ENCODE measurements around the gene STK4. TPM values are rescaled to one million over a fixed set of nuclear protein-coding genes. Genes with fewer than 3 reads are reported as not detected.

Gene STK4
- total RNA-seq, 1 experiment from 2014 or later = 52.7 TPM

DNA sequence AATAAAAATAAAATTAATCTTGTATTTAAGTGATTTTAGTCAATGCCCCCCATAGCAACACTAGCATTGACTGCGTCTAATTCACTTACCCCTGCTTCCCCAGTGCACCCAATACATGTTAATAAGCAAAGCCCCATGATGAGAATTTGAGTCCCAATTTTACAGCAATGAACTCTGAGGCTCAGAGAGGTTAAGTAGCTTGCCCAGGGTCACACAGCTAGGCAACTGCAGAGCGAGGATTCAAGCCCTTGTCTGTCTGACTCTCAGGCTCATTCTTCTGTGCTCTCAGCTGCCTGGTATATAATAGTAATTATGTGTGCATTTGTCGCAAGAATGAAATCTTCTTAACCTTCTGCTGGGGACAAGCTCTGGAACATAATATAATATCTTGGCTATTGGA, 48.0 kb upstream of the STK4 start:
- POLR2A ChIA-PET (ENCODE audit: low non-redundant PET) = no interaction called here
- Histone ChIP-seq H3K27me3 (replicated peaks; ENCODE audit: insufficient read depth, low read depth, low read length, poor library complexity) (no peaks in the 10 kb centered on the region), H3K9me3 (ENCODE audit: low read depth, low read length, poor library complexity, severe bottlenecking) (no peaks in the 10 kb centered on the region), H3K36me3 (ENCODE audit: insufficient read depth, low read length, poor library complexity, severe bottlenecking) (peaks cover 22% of the 10 kb centered on the region), H3K4me1 (ENCODE audit: insufficient read depth, low read length, poor library complexity, severe bottlenecking) (no peaks in the 10 kb centered on the region), H3K4me3 (ENCODE audit: low read depth, low read length, poor library complexity, severe bottlenecking) (no peak overlapping the region), H3K27ac (ENCODE audit: low read depth, low read length, poor library complexity, severe bottlenecking) (no peak overlapping the region)
- BruUV-seq (replicated peaks) = no TSS peak
- TF ChIP-seq, protein P1, sequence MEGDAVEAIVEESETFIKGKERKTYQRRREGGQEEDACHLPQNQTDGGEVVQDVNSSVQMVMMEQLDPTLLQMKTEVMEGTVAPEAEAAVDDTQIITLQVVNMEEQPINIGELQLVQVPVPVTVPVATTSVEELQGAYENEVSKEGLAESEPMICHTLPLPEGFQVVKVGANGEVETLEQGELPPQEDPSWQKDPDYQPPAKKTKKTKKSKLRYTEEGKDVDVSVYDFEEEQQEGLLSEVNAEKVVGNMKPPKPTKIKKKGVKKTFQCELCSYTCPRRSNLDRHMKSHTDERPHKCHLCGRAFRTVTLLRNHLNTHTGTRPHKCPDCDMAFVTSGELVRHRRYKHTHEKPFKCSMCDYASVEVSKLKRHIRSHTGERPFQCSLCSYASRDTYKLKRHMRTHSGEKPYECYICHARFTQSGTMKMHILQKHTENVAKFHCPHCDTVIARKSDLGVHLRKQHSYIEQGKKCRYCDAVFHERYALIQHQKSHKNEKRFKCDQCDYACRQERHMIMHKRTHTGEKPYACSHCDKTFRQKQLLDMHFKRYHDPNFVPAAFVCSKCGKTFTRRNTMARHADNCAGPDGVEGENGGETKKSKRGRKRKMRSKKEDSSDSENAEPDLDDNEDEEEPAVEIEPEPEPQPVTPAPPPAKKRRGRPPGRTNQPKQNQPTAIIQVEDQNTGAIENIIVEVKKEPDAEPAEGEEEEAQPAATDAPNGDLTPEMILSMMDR (conservative IDR thresholded peaks at IDR 0.05; ENCODE audit: low read depth, low read length) = no peak
- no peak for TF ChIP-seq EZH2 (IDR thresholded peaks at IDR 0.05; ENCODE audit: borderline replicate concordance, low read depth, low read length, poor library complexity, severe bottlenecking)
- intact Hi-C loops (cut with micrococcal nuclease; ENCODE audit: unreplicated experiment) = no loop called here
- no peak for DNase-seq (ENCODE audit: low spot score)
- CTCF ChIA-PET = interaction anchor here (0.5 kb wide), 1 partner anchor 193 kb away, joined by 3 read pairs; no protein-coding TSS in a partner anchor

DNA sequence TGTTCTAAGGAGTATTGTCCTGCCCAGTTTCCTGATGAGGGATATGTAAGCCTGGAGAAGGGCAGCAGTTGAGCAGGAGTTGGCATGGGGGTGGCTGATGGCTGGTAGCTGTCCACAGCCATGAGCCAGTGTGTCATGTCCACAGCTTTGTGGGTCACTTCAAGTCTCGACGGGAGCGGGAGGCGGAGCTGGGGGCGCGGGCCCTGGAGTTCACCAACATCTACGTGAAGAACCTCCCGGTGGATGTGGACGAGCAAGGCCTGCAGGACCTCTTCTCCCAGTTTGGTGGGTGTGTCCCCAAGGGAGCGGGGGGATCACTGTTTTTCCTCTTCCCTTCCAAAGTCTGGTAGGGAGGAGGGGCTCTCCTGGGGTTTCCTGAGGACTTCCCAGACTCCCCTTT, 47.6 kb upstream of the STK4 start:
- intact Hi-C loops (cut with micrococcal nuclease; ENCODE audit: unreplicated experiment) = no loop called here
- no peaks in the 10 kb centered on the region for H3K4me1 ChIP-seq (ENCODE audit: insufficient read depth, low read length, poor library complexity, severe bottlenecking)
- no peaks in the 10 kb centered on the region for H3K9me3 ChIP-seq (ENCODE audit: low read depth, low read length, poor library complexity, severe bottlenecking)
- no peak overlapping the region for H3K27ac ChIP-seq (ENCODE audit: low read depth, low read length, poor library complexity, severe bottlenecking)
- ChIA-PET CTCF (interaction anchor here (0.5 kb wide), 1 partner anchor 192 kb away, joined by 3 read pairs; no protein-coding TSS in a partner anchor), POLR2A (ENCODE audit: low non-redundant PET) (interaction anchor here (0.6 kb wide), 1 partner anchor 604 kb away, joined by 8 read pairs; no protein-coding TSS in a partner anchor)
- H3K4me3 ChIP-seq (ENCODE audit: low read depth, low read length, poor library complexity, severe bottlenecking) = no peak overlapping the region
- no peaks in the 10 kb centered on the region for H3K27me3 ChIP-seq (replicated peaks; ENCODE audit: insufficient read depth, low read depth, low read length, poor library complexity)
- peaks cover 22% of the 10 kb centered on the region for H3K36me3 ChIP-seq (ENCODE audit: insufficient read depth, low read length, poor library complexity, severe bottlenecking)
- no TSS peak for BruUV-seq (replicated peaks)
- TF ChIP-seq, protein P1 (conservative IDR thresholded peaks at IDR 0.05; ENCODE audit: low read depth, low read length) = no peak
- TF ChIP-seq EZH2 (IDR thresholded peaks at IDR 0.05; ENCODE audit: borderline replicate concordance, low read depth, low read length, poor library complexity, severe bottlenecking) = no peak
- DNase-seq (ENCODE audit: low spot score) = no peak

DNA sequence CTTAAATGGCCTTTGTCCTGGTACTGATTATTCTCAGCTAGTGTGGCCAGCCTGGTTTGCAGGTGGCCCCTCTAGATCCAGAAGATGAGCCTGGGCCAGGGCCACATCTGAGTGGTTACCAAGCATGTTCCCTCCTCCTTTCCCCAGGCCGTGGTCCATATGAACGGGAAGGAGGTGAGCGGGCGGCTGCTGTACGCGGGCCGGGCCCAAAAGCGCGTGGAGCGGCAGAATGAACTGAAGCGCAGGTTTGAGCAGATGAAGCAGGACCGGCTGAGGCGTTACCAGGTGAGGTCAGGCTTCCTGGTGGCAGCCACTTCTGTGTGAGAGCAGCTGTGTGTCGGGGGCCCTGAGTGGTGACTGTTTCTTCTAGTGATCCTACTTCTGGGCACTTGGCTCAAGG, 44.9 kb upstream of the STK4 start:
- no peaks in the 10 kb centered on the region for H3K4me1 ChIP-seq (ENCODE audit: insufficient read depth, low read length, poor library complexity, severe bottlenecking)
- intact Hi-C loops (cut with micrococcal nuclease; ENCODE audit: unreplicated experiment) = no loop called here
- BruUV-seq (replicated peaks) = no TSS peak
- TF ChIP-seq, protein P1 (conservative IDR thresholded peaks at IDR 0.05; ENCODE audit: low read depth, low read length) = no peak
- TF ChIP-seq EZH2 (IDR thresholded peaks at IDR 0.05; ENCODE audit: borderline replicate concordance, low read depth, low read length, poor library complexity, severe bottlenecking) = no peak
- POLR2A ChIA-PET (ENCODE audit: low non-redundant PET) = no interaction called here
- H3K9me3 ChIP-seq (ENCODE audit: low read depth, low read length, poor library complexity, severe bottlenecking) = no peaks in the 10 kb centered on the region
- H3K27me3 ChIP-seq (replicated peaks; ENCODE audit: insufficient read depth, low read depth, low read length, poor library complexity) = no peaks in the 10 kb centered on the region
- peaks cover 22% of the 10 kb centered on the region for H3K36me3 ChIP-seq (ENCODE audit: insufficient read depth, low read length, poor library complexity, severe bottlenecking)
- DNase-seq (ENCODE audit: low spot score) = no peak
- CTCF ChIA-PET = no interaction called here
- no peak overlapping the region for H3K4me3 ChIP-seq (ENCODE audit: low read depth, low read length, poor library complexity, severe bottlenecking)
- H3K27ac ChIP-seq (ENCODE audit: low read depth, low read length, poor library complexity, severe bottlenecking) = no peak overlapping the region
